Measurements from ENCODE around the gene REEP5. TPM values are rescaled to one million over a fixed set of nuclear protein-coding genes. Genes with fewer than 3 reads are reported as not detected.

Gene REEP5
- total and polyA plus RNA-seq, 2 of the 8 experiments (the other 6 are each of a cell fraction or from before 2014, with no cell fraction given), result 58.3 to 94.3 TPM

DNA sequence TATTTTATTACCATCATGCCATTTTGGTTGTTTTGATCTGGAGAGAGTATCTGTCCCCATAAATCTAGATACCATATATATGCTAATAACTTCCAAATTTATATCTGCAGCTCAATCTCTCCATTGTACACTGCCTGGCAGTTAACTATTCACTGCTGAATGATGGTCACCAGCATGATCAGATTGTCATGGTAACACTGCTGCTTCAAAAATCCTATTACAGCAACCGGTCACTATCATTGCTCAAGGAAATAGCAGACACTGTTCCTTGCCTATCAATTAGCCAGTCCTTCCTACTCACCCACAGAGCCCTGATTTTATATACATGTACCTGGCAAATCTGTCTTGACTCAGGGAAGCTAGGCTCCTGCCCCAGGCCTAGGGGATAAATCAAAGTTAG lies 11.5 kb downstream of the REEP5 start:
- Histone ChIP-seq H3K79me1 (ENCODE audit: low read depth, low read length) (no peaks in the 10 kb centered on the region; the same call in 1 of the 2 replicates), H3K18ac (ENCODE audit: extremely low read depth, low read length) (no peak overlapping the region), H3K9me3 (ENCODE audit: insufficient read depth in 2 of 2, low read depth in 1 of 2, low read length in 1 of 2) (no peaks in the 10 kb centered on the region), H4K91ac (replicated peaks; ENCODE audit: insufficient read length, low read length) (no peak overlapping the region), H3K4ac (replicated peaks; ENCODE audit: insufficient read length, low read depth, low read length) (no peak overlapping the region), H2AK5ac (ENCODE audit: low read depth, low read length) (no peak overlapping the region), H3K4me1 (replicated peaks in 1 of 4; ENCODE audit: control insufficient read depth in 3 of 4, insufficient read depth in 4 of 4, low read length in 3 of 4) (no peaks in the 10 kb centered on the region), H3K27ac (ENCODE audit: low read depth, low read length) (no peak overlapping the region), H2AFZ (ENCODE audit: low read length) (no peak overlapping the region), H2BK12ac (ENCODE audit: low read depth, low read length) (no peak overlapping the region), H4K5ac (ENCODE audit: insufficient read length, low read depth, low read length) (no peak overlapping the region), H3K56ac (replicated peaks; ENCODE audit: insufficient read length, low read depth, low read length) (no peak overlapping the region), H3K4me2 (ENCODE audit: insufficient read depth in 1 of 2, low read depth in 2 of 2, low read length in 2 of 2) (no peak overlapping the region), H3K9ac (replicated peaks in 1 of 4; ENCODE audit: extremely low read depth in 1 of 4, low read depth in 3 of 4, low read length in 3 of 4) (no peak overlapping the region), H3K4me3 (ENCODE audit: extremely low read depth in 1 of 4, insufficient read depth in 2 of 4, low read depth in 3 of 4, low read length in 4 of 4) (no peak overlapping the region), H2BK15ac (ENCODE audit: low read length) (no peak overlapping the region), H4K8ac (ENCODE audit: extremely low read depth, insufficient read depth, low read length) (no peak overlapping the region), H3K27me3 (replicated peaks in 1 of 4; ENCODE audit: control insufficient read depth in 3 of 4, extremely low read depth in 1 of 4, insufficient read depth in 3 of 4, low read length in 3 of 4) (no peaks in the 10 kb centered on the region), H3K23ac (ENCODE audit: insufficient read length) (no peak overlapping the region), H3K79me2 (ENCODE audit: control insufficient read depth in 1 of 2, insufficient read depth in 2 of 2, low read length in 2 of 2) (no peaks in the 10 kb centered on the region), H2BK5ac (ENCODE audit: low read depth, low read length) (no peak overlapping the region), H4K20me1 (replicated peaks in 1 of 2; ENCODE audit: control insufficient read depth in 1 of 2, insufficient read depth in 2 of 2, low read length in 2 of 2) (no peaks in the 10 kb centered on the region), H3K23me2 (ENCODE audit: low read depth, low read length) (no peaks in the 10 kb centered on the region), H2BK120ac (replicated peaks; ENCODE audit: low read depth, low read length) (no peak overlapping the region), H3K14ac (ENCODE audit: insufficient read length) (no peak overlapping the region), H3K36me3 (ENCODE audit: control insufficient read depth in 2 of 4, insufficient read depth in 4 of 4, low read length in 3 of 4) (peaks cover 0 to 22% (median 2%) of the 10 kb centered on the region in 4 experiments; a peak in 5 of 8 replicates), H2BK20ac (ENCODE audit: low read length) (no peak overlapping the region)
- ChIA-PET CTCF (ENCODE audit: partially characterized antibody) (interaction anchor here (0.5 to 2.4 kb wide), 4 partner anchors 8 to 26 kb away, joined by 3 to 7 read pairs (median 4); no protein-coding TSS in a partner anchor), POLR2A (ENCODE audit: partially characterized antibody) (no interaction called here)
- WGBS, 2 experiments (ENCODE audit: extremely low coverage in 1 of 2, insufficient coverage in 1 of 2, insufficient read length in 1 of 2, insufficient replicate concordance in 2 of 2, low coverage in 1 of 2, low lambda C conversion rate in 2 of 2, missing lambda C conversion rate in 1 of 2), result 92% methylated on average over 1 of the region's 1 CpG; no CpG with 5 or more reads in 1 of the 2 experiments
- no peak for FAIRE-seq
- DNase-seq (ENCODE audit: low read depth in 1 of 2, low spot score in 2 of 2), result no peak
- TF ChIP-seq, protein P1, sequence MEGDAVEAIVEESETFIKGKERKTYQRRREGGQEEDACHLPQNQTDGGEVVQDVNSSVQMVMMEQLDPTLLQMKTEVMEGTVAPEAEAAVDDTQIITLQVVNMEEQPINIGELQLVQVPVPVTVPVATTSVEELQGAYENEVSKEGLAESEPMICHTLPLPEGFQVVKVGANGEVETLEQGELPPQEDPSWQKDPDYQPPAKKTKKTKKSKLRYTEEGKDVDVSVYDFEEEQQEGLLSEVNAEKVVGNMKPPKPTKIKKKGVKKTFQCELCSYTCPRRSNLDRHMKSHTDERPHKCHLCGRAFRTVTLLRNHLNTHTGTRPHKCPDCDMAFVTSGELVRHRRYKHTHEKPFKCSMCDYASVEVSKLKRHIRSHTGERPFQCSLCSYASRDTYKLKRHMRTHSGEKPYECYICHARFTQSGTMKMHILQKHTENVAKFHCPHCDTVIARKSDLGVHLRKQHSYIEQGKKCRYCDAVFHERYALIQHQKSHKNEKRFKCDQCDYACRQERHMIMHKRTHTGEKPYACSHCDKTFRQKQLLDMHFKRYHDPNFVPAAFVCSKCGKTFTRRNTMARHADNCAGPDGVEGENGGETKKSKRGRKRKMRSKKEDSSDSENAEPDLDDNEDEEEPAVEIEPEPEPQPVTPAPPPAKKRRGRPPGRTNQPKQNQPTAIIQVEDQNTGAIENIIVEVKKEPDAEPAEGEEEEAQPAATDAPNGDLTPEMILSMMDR (IDR thresholded peaks at IDR 0.05; ENCODE audit: control extremely low read depth in 1 of 3, insufficient read depth in 1 of 3, low read depth in 1 of 3, low read length in 3 of 3), result no peak
- TF ChIP-seq RXRA (IDR thresholded peaks at IDR 0.05; ENCODE audit: insufficient read depth, low read depth, low read length) (no peak), ZNF274 (IDR thresholded peaks at IDR 0.05; ENCODE audit: borderline replicate concordance, extremely low read depth, low read length) (no peak), MAFK (IDR thresholded peaks at IDR 0.05; ENCODE audit: low read depth, low read length) (no peak), YY1 (IDR thresholded peaks at IDR 0.05; ENCODE audit: low read depth, low read length) (no peak), ASH2L (IDR thresholded peaks at IDR 0.05; ENCODE audit: low read length) (no peak), JUN (IDR thresholded peaks at IDR 0.05; ENCODE audit: low read depth, low read length) (no peak), CHD2 (IDR thresholded peaks at IDR 0.05; ENCODE audit: low read length) (no peak), CEBPB (IDR thresholded peaks at IDR 0.05; ENCODE audit: low read depth, low read length) (no peak), EZH2 (IDR thresholded peaks at IDR 0.05; ENCODE audit: low read depth, low read length, severe bottlenecking) (no peak), SIX5 (IDR thresholded peaks at IDR 0.05; ENCODE audit: low read depth, low read length) (no peak), SIRT6 (IDR thresholded peaks at IDR 0.05; ENCODE audit: low read length) (no peak)
- TF ChIP-seq, protein P2, sequence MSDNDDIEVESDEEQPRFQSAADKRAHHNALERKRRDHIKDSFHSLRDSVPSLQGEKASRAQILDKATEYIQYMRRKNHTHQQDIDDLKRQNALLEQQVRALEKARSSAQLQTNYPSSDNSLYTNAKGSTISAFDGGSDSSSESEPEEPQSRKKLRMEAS (IDR thresholded peaks at IDR 0.05), result no peak
